Upper lobe of left lung (tissue), 6 donors: ENCODE measurements around the gene TSSK3. TPM values are rescaled to one million over a fixed set of nuclear protein-coding genes. Genes with fewer than 3 reads are reported as not detected.

Experiments
- ATAC-seq, 2 donors: fragments of 200-7000 bp; cut with Tn5 transposase; one replicate each; pipeline ENCODE4 v1.9.1; 2022; ENCODE audit warnings: mild to moderate bottlenecking in 2 of 2, moderate library complexity in 2 of 2; ENCODE audit not compliant: low FRiP score in 2 of 2
- DNase-seq, 2 donors: peaks; one replicate each; pipeline ENCODE4 v3.0.0-alpha.2; 2019 to 2020
- H3K27ac ChIP-seq, 4 donors: fragments of 200-600 bp; sonication (generic); one replicate each; pipeline ENCODE4 v1.5.1; 2016 to 2019
- H3K27me3 ChIP-seq, 4 donors: fragments of 200-600 bp; sonication (generic); one replicate each; pipeline ENCODE4 v1.5.1; 2017 to 2019
- H3K36me3 ChIP-seq, 4 donors: fragments of 200-600 bp; sonication (generic); one replicate each; pipeline ENCODE4 v1.5.1; 2016 to 2019
- H3K4me1 ChIP-seq, 4 donors: fragments of 200-600 bp; sonication (generic); one replicate each; pipeline ENCODE4 v1.5.1; 2018 to 2019
- H3K4me3 ChIP-seq, 4 donors: fragments of 200-600 bp; sonication (generic); one replicate each; pipeline ENCODE4 v1.5.1; 2017 to 2019; ENCODE audit warnings: mild to moderate bottlenecking in 2 of 4, moderate library complexity in 1 of 4
- H3K9me3 ChIP-seq, 4 donors: fragments of 200-600 bp; sonication (generic); one replicate each; pipeline ENCODE4 v1.5.1; 2018 to 2019
- EP300 ChIP-seq, 4 donors: sonication (generic); formaldehyde crosslinking; IDR thresholded peaks; one replicate each; pipeline ENCODE4 v1.5.1; 2017; ENCODE audit warnings: antibody characterized with exemption in 4 of 4, control low read depth in 2 of 4
- POLR2A ChIP-seq, 4 donors: fragments of 450-650 bp; IDR thresholded peaks; one replicate each; pipeline ENCODE4 v1.5.1; 2016 to 2017; ENCODE audit warnings: antibody characterized with exemption in 4 of 4, mild to moderate bottlenecking in 2 of 4
- POLR2AphosphoS5 ChIP-seq, 2 donors: sonication (generic); formaldehyde crosslinking; IDR thresholded peaks; one replicate each; pipeline ENCODE4 v1.5.1; 2017; ENCODE audit warnings: antibody characterized with exemption in 2 of 2
- WGBS, 2 donors: methylation state at CpG; one replicate each; pipeline ENCODE4 v1.1.5; 2017 to 2018; 5-methylcytosine and 5-hydroxymethylcytosine counted together
- total RNA-seq, 6 donors: library from RNA; depleted of rRNA in 4 of 6; stranded (reverse); fragments of >200 nt in 4 of 6; gene quantifications; one replicate each; pipeline versions ENCODE4 v1.1.0 to v1.2.1, GENCODE V29; 2016 to 2021
- TF ChIP-seq, protein P1 (sequence below), 6 experiments: fragments of 450-650 bp in 4 of 6; fragments of 200-600 bp in 2 of 6; sonication (generic) in 2 of 6; IDR thresholded peaks; one replicate each; pipeline ENCODE4 v1.5.1; 2016 to 2019; ENCODE audit warnings: antibody characterized with exemption in 6 of 6
- donor health status: DM: no; HTN: no; CAD: no; lungs with moderate emphysema.
- donor health status: DM: no; HTN: yes; CAD: no; lungs with severe emphysema.

The TSSK3 gene
- total RNA-seq, 6 donors from 2014 or later: 1.2 to 2.3 (median 1.8) TPM; not detected in 2

DNA sequence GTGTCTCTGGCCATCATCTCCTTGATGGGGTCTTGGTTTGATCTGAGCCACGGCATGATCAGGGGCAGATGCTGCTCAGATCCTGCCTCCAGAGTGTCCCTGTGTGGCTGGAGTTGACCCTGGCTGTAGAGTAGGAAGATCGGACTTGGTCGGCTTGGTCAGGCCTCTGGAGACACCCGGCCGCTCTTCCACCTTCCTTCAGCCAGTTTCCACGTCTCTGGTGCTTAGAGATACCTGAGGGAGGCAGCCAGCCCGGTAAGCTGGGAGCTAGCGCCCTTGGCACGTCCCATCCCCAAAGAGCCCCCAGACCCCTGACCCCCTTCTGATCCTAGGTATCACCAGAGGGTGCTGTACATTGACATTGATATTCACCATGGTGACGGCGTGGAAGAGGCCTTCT, 35.1 kb upstream of the TSSK3 start:
- Histone ChIP-seq H3K27ac (no peak overlapping the region), H3K36me3 (peaks cover 31 to 83% (median 64%) of the 10 kb centered on the region in 4 donors), H3K9me3 (no peaks in the 10 kb centered on the region), H3K27me3 (no peaks in the 10 kb centered on the region), H3K4me3 (no peak overlapping the region), H3K4me1 (peaks cover 0 to 4% (median 3%) of the 10 kb centered on the region in 4 donors)
- DNase-seq (no peak), ATAC-seq (no peak)
- 93 to 95% methylated on average over 11 of the region's 11 CpGs for WGBS, 2 donors
- TF ChIP-seq, protein P1, sequence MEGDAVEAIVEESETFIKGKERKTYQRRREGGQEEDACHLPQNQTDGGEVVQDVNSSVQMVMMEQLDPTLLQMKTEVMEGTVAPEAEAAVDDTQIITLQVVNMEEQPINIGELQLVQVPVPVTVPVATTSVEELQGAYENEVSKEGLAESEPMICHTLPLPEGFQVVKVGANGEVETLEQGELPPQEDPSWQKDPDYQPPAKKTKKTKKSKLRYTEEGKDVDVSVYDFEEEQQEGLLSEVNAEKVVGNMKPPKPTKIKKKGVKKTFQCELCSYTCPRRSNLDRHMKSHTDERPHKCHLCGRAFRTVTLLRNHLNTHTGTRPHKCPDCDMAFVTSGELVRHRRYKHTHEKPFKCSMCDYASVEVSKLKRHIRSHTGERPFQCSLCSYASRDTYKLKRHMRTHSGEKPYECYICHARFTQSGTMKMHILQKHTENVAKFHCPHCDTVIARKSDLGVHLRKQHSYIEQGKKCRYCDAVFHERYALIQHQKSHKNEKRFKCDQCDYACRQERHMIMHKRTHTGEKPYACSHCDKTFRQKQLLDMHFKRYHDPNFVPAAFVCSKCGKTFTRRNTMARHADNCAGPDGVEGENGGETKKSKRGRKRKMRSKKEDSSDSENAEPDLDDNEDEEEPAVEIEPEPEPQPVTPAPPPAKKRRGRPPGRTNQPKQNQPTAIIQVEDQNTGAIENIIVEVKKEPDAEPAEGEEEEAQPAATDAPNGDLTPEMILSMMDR (IDR thresholded peaks at IDR 0.05): no peak
- no peak for TF ChIP-seq POLR2A (IDR thresholded peaks at IDR 0.05)

DNA sequence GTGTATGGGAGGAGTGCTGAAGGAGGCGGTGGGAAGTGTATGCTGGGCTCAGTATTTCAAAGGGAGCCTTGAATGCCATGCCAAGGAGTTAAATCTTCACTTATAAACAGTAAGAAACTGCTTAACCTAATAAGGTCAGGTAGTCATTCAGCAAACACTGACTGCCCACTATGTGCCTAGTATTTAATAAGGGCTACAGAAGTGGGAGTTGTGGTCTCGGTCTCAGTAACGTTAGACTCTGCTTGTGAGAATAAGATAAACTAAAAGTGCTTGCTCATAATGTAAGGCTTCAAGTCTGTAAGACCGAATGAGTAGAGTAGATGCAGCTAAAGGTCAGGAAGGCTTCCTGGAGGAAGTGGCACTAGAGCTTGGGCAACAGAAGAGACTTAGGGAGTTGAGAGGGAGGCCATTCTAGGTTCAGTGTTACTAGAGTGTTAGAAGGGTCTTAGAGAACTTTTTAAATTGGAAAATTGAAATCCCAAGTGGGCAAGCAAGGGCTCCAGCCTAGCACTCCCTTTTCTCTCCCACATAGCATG, 32.3 kb upstream of the TSSK3 start:
- no peaks in the 10 kb centered on the region for H3K9me3 ChIP-seq
- peaks cover 32 to 86% (median 62%) of the 10 kb centered on the region in 4 donors for H3K36me3 ChIP-seq
- TF ChIP-seq EP300 (IDR thresholded peaks at IDR 0.05) (no peak), POLR2A (IDR thresholded peaks at IDR 0.05) (no peak), POLR2AphosphoS5 (IDR thresholded peaks at IDR 0.05) (no peak)
- TF ChIP-seq, protein P1 (IDR thresholded peaks at IDR 0.05): no peak
- H3K4me3 ChIP-seq: no peak overlapping the region
- DNase-seq (no peak), ATAC-seq (no peak)
- peaks cover 6 to 22% (median 13%) of the 10 kb centered on the region in 4 donors for H3K4me1 ChIP-seq
- H3K27ac ChIP-seq: no peak overlapping the region
- H3K27me3 ChIP-seq: no peaks in the 10 kb centered on the region
- 91 to 93% methylated on average over 4 of the region's 4 CpGs for WGBS, 2 donors

DNA sequence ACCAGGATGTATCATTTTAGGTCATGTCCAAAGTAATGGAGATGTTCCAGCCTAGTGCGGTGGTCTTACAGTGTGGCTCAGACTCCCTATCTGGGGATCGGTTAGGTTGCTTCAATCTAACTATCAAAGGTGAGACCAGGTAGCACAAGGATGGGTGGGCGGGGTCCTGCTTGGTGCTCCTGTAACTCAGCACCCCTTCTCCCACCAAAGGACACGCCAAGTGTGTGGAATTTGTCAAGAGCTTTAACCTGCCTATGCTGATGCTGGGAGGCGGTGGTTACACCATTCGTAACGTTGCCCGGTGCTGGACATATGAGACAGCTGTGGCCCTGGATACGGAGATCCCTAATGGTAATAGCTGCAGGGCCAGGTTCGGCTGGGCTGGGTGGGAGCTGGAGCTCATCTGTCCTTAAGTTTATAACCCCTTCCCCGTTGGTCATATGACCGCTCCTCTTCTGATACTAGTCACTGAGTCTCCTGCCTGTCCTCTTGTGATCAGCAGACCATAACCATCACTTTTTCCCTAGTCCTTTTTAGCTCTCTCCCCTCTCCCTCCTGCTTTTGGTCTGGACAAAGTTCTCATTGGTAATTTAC, 31.7 kb upstream of the TSSK3 start:
- H3K27ac ChIP-seq: no peak overlapping the region
- no peak for TF ChIP-seq EP300 (IDR thresholded peaks at IDR 0.05)
- no peak for TF ChIP-seq POLR2AphosphoS5 (IDR thresholded peaks at IDR 0.05)
- TF ChIP-seq POLR2A (IDR thresholded peaks at IDR 0.05): no peak
- TF ChIP-seq, protein P1 (IDR thresholded peaks at IDR 0.05): no peak
- H3K36me3 ChIP-seq: peaks cover 32 to 79% (median 58%) of the 10 kb centered on the region in 4 donors
- no peaks in the 10 kb centered on the region for H3K27me3 ChIP-seq
- H3K4me3 ChIP-seq: no peak overlapping the region
- H3K9me3 ChIP-seq: no peaks in the 10 kb centered on the region
- no peak for ATAC-seq
- 94 to 95% methylated on average over 11 to 12 of the region's 12 CpGs for WGBS, 2 donors
- peaks cover 10 to 26% (median 17%) of the 10 kb centered on the region in 4 donors for H3K4me1 ChIP-seq
- no peak for DNase-seq

DNA sequence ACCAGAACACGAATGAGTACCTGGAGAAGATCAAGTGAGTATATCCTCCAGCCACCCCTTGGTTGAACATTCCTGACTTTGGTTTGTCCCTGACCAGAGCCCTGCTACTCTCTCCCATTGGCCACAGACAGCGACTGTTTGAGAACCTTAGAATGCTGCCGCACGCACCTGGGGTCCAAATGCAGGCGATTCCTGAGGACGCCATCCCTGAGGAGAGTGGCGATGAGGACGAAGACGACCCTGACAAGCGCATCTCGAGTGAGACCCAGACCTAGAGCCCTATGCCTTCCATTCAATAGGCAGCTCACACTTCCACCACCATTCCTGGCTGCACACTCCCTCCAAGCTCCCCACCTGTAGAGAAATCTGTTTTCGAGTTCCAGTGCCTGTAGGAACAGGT, 30.8 kb upstream of the TSSK3 start:
- no peak for DNase-seq
- Histone ChIP-seq H3K27ac (no peak overlapping the region), H3K4me1 (peaks cover 17 to 33% (median 25%) of the 10 kb centered on the region in 4 donors), H3K36me3 (peaks cover 32 to 70% (median 54%) of the 10 kb centered on the region in 4 donors), H3K9me3 (no peaks in the 10 kb centered on the region), H3K4me3 (no peak overlapping the region), H3K27me3 (no peaks in the 10 kb centered on the region)
- 90 to 93% methylated on average over 12 of the region's 12 CpGs for WGBS, 2 donors
- ATAC-seq: no peak
- TF ChIP-seq EP300 (IDR thresholded peaks at IDR 0.05) (no peak), POLR2A (IDR thresholded peaks at IDR 0.05) (no peak), POLR2AphosphoS5 (IDR thresholded peaks at IDR 0.05) (no peak)
- TF ChIP-seq, protein P1 (IDR thresholded peaks at IDR 0.05): no peak
